ENCODE data around the gene TTLL3. TPM values are rescaled to one million over a fixed set of nuclear protein-coding genes. Genes with fewer than 3 reads are reported as not detected.
A peak's percentile ranks its signal among the peaks of the same experiment; 100 is the strongest.

TTLL3 gene
- total and polyA plus RNA-seq, 7 donors, result 2.9 to 19.0 (median 6.4) TPM

- peak; percentile 13 to 46 (median 14) for ATAC-seq
- peaks cover 24% of the 10 kb centered on the region for H3K4me1 ChIP-seq
Observed at GRCh38 chr3:9793161-9793781, 16.8 kb upstream of the TTLL3 start.

GRCh38 chr3:9794400-9794799 is 15.7 kb upstream of the TTLL3 start:
- Histone ChIP-seq H3K4me1 (peaks cover 24% of the 10 kb centered on the region), H3K9me3 (no peaks in the 10 kb centered on the region), H3K4me3 (peak overlapping the region; percentile 87), H3K36me3 (ENCODE audit: insufficient read depth in 1 of 2, low read depth in 1 of 2) (peaks cover 3 to 60% of the 10 kb centered on the region in 2 donors), H3K27me3 (ENCODE audit: insufficient read depth in 3 of 3, low read length in 2 of 3) (no peaks in the 10 kb centered on the region), H3K27ac (peak overlapping the region; percentile 95)
- ATAC-seq (no peak), DNase-seq (no peak)
- intact Hi-C loops (cut with DNase I), result no loop called here
- 94 to 96% (median 95%) methylated on average over 11 of the region's 11 CpGs for WGBS, 3 donors
- TF ChIP-seq, protein P1, sequence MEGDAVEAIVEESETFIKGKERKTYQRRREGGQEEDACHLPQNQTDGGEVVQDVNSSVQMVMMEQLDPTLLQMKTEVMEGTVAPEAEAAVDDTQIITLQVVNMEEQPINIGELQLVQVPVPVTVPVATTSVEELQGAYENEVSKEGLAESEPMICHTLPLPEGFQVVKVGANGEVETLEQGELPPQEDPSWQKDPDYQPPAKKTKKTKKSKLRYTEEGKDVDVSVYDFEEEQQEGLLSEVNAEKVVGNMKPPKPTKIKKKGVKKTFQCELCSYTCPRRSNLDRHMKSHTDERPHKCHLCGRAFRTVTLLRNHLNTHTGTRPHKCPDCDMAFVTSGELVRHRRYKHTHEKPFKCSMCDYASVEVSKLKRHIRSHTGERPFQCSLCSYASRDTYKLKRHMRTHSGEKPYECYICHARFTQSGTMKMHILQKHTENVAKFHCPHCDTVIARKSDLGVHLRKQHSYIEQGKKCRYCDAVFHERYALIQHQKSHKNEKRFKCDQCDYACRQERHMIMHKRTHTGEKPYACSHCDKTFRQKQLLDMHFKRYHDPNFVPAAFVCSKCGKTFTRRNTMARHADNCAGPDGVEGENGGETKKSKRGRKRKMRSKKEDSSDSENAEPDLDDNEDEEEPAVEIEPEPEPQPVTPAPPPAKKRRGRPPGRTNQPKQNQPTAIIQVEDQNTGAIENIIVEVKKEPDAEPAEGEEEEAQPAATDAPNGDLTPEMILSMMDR (IDR thresholded peaks at IDR 0.05), result no peak

More at GRCh38 chr3:9793161-9793781, 16.8 kb upstream of the TTLL3 start:
- Histone ChIP-seq H3K27me3 (ENCODE audit: insufficient read depth in 3 of 3, low read length in 2 of 3) (no peaks in the 10 kb centered on the region), H3K4me3 (peak overlapping the region; percentile 87), H3K27ac (peak overlapping the region; percentile 95), H3K9me3 (no peaks in the 10 kb centered on the region), H3K36me3 (ENCODE audit: insufficient read depth in 1 of 2, low read depth in 1 of 2) (peaks cover 5 to 60% of the 10 kb centered on the region in 2 donors)
- intact Hi-C loops (cut with DNase I), result no loop called here
- DNase-seq, result peak in 1 of 2 donors; percentile 63
- WGBS, 3 donors, result 1% methylated on average over 20 to 23 of the region's 23 CpGs
- TF ChIP-seq, protein P1 (IDR thresholded peaks at IDR 0.05), result no peak

DNA sequence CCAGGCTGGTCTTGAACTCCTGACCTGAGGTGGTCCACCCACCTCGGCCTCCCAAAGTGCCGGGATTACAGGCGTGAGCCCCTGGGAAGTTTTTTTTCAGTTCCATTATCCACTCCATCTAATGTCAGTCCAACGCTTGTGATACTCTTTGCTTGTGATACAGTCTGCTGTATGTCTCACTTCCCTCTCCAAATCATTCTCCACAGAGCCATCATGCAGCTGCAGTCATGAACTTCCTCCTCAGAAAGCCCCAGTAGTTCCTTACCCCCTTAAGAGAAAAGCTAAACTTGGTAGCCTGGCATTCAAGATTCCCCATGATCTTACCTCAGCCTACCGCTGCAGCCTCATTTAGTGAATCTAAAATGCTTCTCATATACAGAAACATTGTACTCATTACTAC is 14.9 kb upstream of the TTLL3 start:
- TF ChIP-seq, protein P1 (IDR thresholded peaks at IDR 0.05), result no peak
- Histone ChIP-seq H3K27me3 (ENCODE audit: insufficient read depth in 3 of 3, low read length in 2 of 3) (no peaks in the 10 kb centered on the region), H3K27ac (no peak overlapping the region), H3K36me3 (ENCODE audit: insufficient read depth in 1 of 2, low read depth in 1 of 2) (peaks cover 6 to 61% of the 10 kb centered on the region in 2 donors), H3K9me3 (no peaks in the 10 kb centered on the region), H3K4me3 (no peak overlapping the region), H3K4me1 (peaks cover 24% of the 10 kb centered on the region)
- 82 to 88% (median 83%) methylated on average over 5 of the region's 5 CpGs for WGBS, 3 donors
- ATAC-seq (no peak), DNase-seq (no peak)
- intact Hi-C loops (cut with DNase I), result no loop called here

- no peaks in the 10 kb centered on the region for H3K27me3 ChIP-seq (ENCODE audit: insufficient read depth in 3 of 3, low read length in 2 of 3)
- TF ChIP-seq, protein P1 (IDR thresholded peaks at IDR 0.05), result no peak
- H3K9me3 ChIP-seq, result no peaks in the 10 kb centered on the region
- ATAC-seq (no peak), DNase-seq (no peak)
- H3K4me1 ChIP-seq, result peaks cover 12% of the 10 kb centered on the region
- no peak overlapping the region for H3K4me3 ChIP-seq
- 90 to 92% (median 92%) methylated on average over 12 of the region's 12 CpGs for WGBS, 3 donors
- H3K27ac ChIP-seq, result no peak overlapping the region
- intact Hi-C loops (cut with DNase I), result no loop called here
- H3K36me3 ChIP-seq (ENCODE audit: insufficient read depth in 1 of 2, low read depth in 1 of 2), result peaks cover 14 to 72% of the 10 kb centered on the region in 2 donors
Observed at GRCh38 chr3:9797196-9797945, 12.7 kb upstream of the TTLL3 start.
